Raji (cell line): ENCODE data around the gene C2CD2.

Experiments used
- POLR2A ChIP-seq: IDR thresholded peaks from 2 replicates; pipeline ENCODE4 v1.6.1; 2011; ENCODE audit warnings: low read depth, low read length, control low read depth; ENCODE audit not compliant: insufficient read depth

C2CD2 gene

DNA sequence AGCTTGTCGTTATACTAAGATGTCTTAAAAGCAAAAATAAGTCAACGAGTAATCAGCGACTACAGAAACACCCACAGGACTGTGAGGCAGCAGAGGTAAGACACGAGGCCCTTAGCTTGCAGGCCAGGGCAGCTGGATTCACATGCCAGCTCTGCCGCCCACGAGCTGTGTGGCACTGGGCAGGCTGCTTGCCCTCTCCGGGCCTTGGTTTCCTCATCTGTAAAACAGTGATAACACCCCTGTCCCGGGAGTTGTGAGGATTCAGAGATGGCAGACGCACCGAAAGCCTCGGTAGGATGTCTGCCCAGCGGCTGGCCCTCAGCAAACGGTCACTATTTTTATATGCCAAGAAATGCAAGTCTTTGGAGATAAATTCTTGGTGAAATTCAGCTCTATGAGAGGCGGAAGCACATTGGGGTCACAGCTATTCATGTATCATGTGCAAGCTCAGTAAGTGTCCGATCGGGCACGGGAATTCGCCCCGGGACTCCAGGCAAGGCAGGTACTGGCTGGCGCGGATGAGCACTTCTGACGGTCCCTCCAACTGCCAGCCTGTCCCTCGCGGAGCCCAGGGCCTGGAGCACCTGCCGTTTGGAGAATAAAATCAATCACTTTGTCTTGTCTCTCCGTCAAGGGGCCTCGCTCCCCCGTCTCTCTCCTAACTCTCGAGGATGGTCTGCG, 1.1 kb downstream of the C2CD2 start:
- no peak for TF ChIP-seq POLR2A

DNA sequence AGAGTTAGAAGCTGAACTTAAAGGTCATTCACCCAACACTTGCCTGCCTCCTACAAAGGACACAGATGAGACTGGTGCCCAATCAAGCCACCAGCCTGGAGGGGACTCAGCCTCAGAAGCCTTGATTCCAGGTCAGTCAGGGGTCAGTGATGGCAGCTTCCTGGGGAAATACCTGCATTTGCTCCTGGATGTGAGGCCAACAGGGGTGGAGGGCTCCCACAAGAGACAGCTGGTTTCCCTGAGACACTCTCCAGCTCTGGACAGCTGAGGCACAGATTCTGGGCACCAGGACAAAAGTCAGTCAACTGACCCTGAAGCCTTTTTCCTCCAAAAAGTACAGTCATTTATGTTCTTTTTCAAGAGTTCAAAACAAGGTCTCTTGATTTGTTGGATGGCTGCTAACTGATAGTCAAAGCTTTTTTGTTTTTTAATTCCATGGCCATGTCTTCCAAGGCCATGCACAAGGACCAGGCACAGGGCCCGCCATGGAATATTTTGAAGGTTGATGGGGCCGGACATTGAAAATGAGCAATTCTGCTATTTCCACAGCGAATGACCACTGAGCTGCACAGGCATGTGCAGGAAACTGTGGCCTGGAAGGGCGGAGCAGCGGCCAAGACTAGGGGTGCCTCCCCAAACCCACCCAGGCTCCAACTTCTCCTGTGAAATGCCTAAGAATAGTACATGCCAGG, 1.8 kb downstream of the C2CD2 start:
- no peak for TF ChIP-seq POLR2A

DNA sequence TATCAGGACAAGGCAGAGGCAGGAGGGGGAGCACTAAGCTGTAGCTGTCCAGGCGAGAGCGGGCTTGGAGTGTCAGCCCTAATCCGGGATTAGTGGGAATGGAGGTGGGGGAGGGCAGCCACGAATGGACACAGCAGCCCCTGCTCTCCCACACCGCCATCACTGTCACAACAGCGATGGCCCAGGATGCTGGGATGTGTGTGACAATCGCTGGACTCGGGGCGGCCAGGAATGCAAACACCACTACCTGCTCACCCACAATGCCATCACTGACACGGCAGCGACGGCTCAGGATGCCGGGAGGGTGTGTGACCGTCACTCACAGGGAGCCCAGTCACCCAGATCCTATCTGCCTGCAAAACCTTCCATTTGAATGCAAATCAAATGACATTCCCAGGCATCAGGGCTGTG, 2.9 kb downstream of the C2CD2 start:
- TF ChIP-seq POLR2A: no peak

DNA sequence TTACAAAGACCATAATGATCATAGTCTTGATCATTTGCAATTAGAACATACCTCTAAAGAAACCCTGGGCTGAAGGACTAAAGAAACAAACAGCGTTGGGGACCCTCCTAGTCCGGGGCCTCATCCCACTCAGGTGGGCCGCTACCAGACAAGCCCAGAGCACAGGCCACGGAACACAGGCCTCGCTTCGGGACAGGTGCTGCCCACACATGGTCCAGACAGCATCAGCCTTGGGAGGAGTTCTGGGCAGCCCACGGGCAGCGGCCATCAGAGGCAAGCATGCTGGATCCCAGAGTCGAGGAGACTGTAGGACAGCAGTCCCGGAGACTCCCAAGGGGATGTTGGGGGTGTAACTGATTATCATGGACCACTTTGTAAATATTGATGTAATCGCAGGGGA, 4.9 kb downstream of the C2CD2 start:
- TF ChIP-seq POLR2A: no peak

DNA sequence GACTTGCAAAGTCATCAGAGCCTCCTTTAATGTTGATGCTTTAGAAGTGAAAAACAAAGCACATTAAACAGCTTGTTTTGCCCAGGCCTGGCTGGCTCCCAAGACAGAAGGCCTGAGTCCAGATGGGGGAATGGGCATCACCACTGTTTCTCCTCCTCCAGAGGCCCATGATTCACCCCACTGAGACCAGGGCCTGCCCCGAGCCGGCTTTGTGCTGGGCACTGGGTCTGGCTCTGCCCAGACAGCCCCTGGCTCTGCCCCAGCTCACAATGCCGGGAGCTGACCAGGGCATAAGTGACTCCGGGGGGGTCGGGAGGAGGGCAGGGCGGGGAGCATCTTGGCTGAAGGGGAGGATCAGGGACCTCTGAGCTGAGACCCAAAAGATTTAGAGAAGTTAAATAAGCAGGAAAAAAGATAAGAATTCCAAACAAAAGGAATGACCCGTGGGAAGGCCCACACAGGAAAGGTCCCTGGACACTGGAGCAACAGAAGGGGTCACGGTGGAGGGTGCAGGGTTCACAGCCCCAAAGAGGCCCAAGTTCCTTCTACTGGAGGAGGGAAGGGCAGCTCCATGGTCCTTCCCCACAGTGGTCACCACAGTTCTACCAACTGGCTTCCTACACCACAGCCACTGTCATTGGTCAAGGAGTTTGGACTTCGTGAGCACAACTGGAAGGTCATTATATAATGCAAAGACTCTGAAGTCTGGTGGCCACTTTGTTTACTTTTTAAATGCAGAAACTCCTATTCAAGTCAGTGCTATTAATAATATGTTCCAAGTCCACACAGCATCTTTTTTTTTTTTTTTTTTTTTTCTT, 5.5 kb downstream of the C2CD2 start:
- no peak for TF ChIP-seq POLR2A

DNA sequence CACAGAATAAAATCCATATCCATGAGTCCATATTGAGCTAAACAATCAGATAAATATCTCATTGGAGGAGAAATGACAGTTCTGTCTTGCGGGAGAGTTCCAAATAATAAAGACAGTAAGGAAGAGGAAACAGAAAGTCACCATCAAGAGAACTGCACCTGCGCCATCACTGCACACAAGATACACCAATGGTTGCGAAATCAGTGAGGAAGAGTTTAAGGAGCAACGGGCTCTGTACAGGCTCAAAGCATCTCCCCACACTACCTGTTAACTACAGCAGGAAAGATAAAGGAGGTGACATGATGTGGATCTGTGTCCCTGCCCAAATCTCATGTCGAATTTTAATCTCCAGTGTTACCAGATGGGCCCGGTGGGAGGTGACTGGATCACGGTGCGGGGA, 7.8 kb downstream of the C2CD2 start:
- TF ChIP-seq POLR2A: no peak

DNA sequence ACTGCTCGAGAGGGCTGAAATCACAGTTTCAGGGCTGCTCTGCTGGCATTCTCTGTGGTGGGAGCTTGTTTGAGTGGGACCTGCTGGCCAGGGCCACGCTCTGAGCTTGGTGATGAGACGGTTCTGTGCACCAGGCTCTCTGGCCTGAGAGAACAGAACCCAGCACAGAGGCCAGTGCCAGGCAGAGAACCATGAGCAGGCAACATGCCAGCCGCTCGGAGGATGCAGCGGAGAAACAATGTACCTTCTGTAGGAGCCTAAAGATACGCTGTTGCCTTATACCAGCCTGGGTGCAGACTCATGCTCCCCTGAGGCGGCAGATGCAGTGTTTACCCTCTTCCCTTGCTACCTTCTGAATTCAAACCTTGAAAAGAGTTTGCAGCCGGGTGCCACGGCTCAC, 10.0 kb downstream of the C2CD2 start:
- TF ChIP-seq POLR2A: no peak

DNA sequence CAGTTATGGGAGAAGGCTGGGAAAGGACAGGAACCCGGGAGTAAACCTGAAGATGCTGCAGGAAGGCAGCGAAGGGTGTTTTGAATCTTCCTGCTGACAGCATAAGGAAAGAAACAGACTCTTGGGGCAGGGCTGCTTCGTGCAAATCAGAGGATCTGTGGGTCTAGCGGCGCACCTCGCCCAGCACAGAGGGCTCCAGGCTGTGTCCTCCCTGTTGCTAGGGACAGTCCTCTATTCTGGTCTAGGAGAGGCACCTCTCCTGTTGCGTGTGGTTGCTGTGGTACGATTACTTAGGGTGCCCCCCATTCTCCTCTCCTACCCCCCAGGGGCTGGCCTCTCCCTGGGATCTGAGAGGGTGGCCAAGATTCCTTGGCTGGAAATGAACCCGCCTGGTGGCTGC, 11.4 kb downstream of the C2CD2 start:
- no peak for TF ChIP-seq POLR2A

DNA sequence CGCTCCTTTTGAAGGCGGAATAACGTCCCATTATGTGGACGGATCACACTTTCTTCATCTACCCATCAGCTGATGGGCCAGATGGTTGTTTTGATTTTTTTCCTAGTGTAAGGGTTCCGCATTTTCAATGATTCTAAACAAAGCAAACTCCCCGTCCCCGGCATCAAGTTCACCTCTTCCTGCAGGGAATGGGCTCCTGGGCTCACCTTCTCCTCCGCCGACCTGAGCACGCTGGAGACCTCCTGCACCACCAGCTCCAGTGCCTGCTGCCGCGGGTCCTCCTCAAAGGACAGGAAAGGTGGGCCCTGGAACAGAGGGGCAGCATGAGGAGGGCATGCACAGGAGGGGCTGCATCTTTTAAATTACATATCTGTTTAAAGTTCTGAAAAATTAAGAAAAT, 11.9 kb downstream of the C2CD2 start:
- no peak for TF ChIP-seq POLR2A

DNA sequence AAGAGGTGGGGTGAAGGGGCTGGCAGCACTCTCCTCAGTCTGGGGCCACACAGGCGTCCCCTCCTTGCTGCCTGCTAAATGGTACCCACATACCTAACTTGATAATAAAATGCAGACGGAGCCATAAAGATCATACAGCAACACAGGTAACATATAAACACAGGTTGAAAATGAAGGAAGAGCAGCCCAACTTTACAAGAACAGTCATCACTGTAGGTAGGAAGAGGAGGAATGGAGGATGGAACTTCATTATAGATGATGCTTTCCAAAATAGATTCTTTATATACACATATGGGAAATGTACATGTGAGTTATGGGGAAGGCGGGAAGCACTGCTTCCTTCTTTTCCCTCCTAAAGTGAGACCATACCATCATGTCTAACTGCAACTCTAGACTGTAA, 13.4 kb downstream of the C2CD2 start:
- TF ChIP-seq POLR2A: no peak

DNA sequence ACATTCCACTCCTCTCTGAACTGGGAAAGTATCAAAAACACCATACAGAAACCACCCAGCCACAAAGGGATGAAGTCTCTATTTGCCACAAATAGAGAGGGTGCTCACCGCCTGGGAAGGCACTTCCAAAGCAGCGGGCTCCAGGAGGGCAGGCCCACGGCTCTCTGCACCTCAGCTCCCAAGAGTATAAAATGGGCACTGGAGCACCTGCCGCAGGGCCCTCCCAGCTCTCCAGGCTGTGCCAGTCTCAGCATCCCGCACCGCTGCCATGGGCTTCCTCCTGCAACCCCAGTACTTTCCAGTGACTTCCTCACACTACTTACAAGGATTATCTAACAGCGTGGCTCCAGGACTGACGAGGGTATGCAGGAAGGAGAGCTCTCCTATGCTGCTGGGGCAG, 14.4 kb downstream of the C2CD2 start:
- TF ChIP-seq POLR2A: no peak

DNA sequence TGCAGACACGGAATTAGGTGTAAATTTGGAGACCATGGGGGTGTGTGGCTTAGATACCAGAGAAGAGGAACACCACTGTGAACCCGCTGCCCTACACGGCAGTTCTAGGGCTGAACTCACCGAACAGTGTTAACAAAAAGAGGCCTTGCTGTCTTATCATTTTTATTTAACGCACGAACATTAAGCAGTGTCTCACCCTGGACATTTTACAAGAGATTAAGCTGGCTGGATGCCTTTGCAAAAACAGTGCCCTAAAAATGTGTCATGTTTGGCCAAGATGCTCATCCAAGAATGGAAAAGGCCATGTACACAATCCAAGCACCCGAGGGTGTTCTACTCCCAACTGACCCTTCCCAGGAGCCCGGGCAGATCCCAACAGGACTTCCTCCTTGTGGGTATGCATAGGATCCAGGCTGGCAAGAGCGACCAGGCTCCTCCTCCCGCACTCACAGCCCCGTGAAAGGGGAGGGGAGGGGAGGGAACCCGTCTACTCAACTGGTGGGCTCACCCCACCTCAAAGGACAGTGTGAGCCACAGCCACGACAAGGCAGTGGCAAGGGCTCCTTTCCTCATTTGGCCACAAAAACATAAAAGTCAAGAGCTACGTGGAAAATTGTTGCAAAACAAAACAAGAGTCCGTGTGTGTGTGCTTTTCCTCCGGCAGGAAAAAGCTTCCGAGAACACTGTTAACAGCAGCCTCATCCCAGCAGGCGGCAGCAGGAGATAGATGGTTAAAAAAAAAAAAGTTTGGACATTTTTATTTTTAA, 20.3 kb downstream of the C2CD2 start:
- TF ChIP-seq POLR2A: no peak

DNA sequence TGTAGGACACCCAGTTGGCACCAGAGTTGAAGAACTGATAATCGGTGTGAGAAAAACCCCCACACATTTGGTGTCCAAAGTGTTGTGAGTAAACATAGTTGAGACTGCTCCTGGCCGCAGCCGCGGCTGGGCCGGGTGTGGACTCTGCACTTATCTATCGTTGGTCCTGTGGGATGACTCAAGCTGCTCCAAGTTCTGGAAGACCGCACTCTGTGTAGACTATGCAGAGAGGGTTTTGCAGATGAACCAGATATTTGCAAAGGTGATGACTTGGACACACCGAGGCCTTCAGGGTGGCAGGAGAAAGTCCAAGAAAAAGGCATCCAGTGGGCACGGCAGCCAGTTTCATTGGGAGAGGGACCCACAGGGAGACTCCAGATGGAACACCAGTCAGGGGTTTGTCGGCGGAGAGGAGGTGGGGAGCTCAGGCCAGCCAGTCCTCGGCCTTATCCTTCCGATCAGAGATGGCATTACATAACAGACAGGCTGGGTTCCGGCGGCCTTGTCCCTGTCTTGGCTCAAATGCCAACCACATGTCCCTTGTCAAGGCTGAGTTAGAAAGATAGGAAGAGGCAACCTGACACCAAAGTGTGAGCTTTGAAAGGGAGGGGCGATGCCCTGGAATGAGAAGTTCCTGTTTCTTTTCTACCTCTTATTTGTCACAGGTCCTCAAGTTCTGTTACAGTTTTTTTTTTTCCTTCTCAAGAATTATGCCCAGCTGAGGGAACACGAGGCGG, 21.1 kb downstream of the C2CD2 start:
- no peak for TF ChIP-seq POLR2A

DNA sequence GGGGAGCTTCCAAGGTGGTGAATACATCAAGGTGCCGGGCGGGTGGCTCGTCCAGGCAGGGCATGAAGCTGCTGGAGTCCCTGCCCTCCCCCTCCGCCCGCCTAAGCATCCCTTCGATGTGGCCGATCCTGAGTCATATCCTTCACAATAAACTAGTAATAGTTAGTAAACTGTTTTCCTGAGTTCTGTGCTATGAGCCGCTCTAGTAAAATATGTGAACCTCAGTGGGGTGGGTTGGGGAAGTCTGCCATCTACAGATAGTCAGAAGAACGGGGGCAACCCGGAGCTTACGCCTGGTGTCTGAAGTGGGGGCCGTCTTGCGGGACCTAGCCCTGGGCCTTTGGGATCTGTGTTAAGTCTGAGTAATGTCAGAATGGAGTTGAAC, 21.6 kb downstream of the C2CD2 start:
- TF ChIP-seq POLR2A: no peak

DNA sequence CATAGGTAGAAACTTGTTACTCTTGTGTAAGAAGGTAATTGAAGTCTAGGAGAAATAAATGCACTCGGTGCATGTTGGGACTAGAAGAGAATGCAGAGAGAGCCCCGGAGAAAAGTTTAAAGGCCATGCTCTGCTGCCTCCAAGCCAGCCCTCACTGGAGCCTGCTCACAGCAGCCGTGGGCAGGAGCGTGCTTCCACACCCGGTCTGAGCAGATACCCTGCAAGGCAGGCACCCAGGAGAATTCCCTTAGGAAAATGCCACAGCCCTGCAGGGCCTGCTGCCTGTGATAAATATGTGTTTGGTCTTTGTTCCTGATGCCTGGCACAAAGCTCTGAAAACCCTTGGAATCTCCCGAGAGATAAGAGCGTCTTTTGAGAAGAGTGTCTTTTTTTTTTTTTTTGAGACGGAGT, 22.8 kb downstream of the C2CD2 start:
- no peak for TF ChIP-seq POLR2A
